ENCODE measurements around the gene MAPRE3. TPM values are rescaled to one million over a fixed set of nuclear protein-coding genes. Genes with fewer than 3 reads are reported as not detected.

The MAPRE3 gene
- total RNA-seq, 2 experiments from 2014 or later = 0.52 to 0.95 TPM

DNA sequence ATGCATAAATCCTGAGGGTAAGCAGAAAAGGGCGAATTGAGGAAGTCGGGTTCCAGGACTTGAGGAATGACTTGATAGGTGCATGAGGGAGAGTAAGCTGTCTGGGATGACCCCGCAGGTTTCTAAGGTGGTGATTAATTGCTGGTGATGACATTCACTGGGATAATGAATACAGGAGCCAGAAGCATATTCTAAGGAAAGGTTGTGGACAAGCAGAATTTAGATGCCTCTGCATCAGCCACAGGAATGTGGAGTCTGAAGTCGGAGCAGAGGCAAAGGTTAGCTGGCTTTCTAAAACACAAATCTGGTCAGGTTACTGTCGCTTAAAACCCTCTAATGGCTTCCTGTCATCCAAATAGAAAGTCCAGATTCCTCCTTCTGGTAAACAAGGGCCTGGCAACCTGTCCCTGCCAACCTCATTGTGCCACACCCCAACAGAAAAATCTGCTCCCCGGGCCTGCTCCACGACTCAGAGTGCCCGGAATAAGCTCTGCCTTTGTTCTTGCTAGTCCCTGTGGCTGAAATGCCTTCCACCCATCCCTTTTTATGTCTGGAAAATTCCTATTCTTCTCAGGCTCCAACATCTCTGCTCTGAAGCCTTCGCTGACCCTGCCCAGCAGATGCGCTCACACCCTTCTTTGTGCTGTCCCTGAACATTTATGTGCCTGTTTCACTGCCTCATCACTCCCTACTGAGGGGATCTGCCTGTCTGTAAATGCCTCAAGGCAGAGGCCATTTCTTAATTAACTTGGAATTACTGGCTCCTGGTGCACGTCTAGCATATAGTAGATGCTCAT, 51.0 kb downstream of the MAPRE3 start:
- no peaks in the 10 kb centered on the region for H3K4me1 Mint-ChIP-seq (ENCODE audit: low read depth)
- POLR2A ChIA-PET = no interaction called here
- H3K4me3 Mint-ChIP-seq = no peak overlapping the region
- no peaks in the 10 kb centered on the region for H3K27me3 Mint-ChIP-seq (ENCODE audit: low read depth)
- H3K27ac Mint-ChIP-seq = no peak overlapping the region
- no peaks in the 10 kb centered on the region for H3K36me3 Mint-ChIP-seq (ENCODE audit: low read depth)
- CTCF ChIA-PET = no interaction called here
- DNase-seq = no peak
- H3K9me3 Mint-ChIP-seq (ENCODE audit: insufficient read depth) = no peaks in the 10 kb centered on the region
- ATAC-seq = no peak

DNA sequence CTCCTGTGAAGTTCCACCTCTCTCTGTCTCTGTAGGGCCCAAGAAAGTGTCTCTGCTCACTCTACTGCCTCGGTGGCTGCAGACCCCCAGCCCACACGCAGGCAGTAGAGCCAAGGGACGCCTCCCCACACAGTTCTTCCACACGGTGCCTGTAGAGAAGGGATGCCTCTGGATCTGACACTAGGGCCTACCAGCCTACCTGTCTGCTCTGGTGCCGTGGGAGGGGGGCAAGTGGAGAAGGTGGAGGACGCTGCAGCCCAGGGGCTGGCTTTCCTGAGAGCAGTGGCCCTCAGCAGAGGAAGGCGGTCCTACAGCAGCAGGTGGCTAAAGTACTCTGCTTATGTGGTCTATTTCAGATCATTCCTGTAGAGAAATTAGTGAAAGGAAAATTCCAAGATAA, 53.3 kb downstream of the MAPRE3 start:
- Mint-ChIP-seq H3K4me3 (no peak overlapping the region), H3K27ac (no peak overlapping the region), H3K36me3 (ENCODE audit: low read depth) (no peaks in the 10 kb centered on the region), H3K4me1 (ENCODE audit: low read depth) (peaks cover 3% of the 10 kb centered on the region), H3K27me3 (ENCODE audit: low read depth) (no peaks in the 10 kb centered on the region), H3K9me3 (ENCODE audit: insufficient read depth) (no peaks in the 10 kb centered on the region)
- DNase-seq = no peak
- ChIA-PET POLR2A (no interaction called here), CTCF (interaction anchor here (1.9 kb wide), 1 partner anchor 62 kb away, joined by 5 read pairs; no protein-coding TSS in a partner anchor)
- no peak for ATAC-seq

DNA sequence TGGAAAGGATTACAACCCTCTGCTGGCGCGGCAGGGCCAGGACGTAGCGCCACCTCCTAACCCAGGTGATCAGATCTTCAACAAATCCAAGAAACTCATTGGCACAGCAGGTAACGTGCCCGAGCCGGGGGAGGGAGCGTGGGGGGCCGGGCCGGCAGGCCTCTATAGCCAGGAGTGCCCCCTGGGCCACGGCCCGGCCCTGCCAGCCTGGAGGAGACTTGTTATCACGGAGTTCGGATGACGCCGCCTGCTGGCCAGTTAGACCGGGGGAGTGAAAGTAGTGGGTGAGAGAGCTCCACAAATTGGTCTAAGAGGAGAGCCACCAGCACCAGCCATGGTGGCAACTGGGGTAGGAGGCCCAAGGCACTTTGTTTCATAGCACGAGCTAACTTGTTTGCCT, 53.8 kb downstream of the MAPRE3 start:
- DNase-seq = no peak
- CTCF ChIA-PET = interaction anchor here (1.9 kb wide), 1 partner anchor 62 kb away, joined by 5 read pairs; no protein-coding TSS in a partner anchor

DNA sequence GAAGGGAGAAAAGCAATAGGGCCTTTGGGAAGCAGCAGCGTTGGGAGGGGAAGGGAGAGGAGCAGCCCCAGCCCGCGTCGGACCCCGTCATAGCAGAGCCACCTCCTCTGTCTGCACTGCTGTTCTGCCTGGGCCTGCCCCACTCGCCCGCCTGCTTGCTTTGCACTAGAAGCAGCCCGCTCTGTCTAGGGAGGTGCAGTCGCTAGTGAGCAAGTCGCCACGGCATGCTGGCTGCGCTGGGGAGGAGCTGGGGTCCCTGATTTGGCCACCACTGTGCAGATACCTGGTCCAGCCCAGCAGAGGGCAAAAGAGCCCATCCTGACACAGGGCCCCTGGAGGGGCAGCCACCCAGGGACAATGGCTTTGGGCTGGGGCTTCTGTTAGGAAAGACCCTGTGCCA, 54.4 kb downstream of the MAPRE3 start:
- ChIA-PET CTCF (no interaction called here), POLR2A (no interaction called here)
- DNase-seq (no peak), ATAC-seq (no peak)
- peaks cover 9% of the 10 kb centered on the region for H3K4me1 Mint-ChIP-seq (ENCODE audit: low read depth)
- no peak overlapping the region for H3K4me3 Mint-ChIP-seq
- no peaks in the 10 kb centered on the region for H3K36me3 Mint-ChIP-seq (ENCODE audit: low read depth)
- H3K9me3 Mint-ChIP-seq (ENCODE audit: insufficient read depth) = no peaks in the 10 kb centered on the region
- no peak overlapping the region for H3K27ac Mint-ChIP-seq
- no peaks in the 10 kb centered on the region for H3K27me3 Mint-ChIP-seq (ENCODE audit: low read depth)

More for the DNA sequence above, 53.8 kb downstream of the MAPRE3 start:
- H3K27me3 Mint-ChIP-seq (ENCODE audit: low read depth) = no peaks in the 10 kb centered on the region
- no peaks in the 10 kb centered on the region for H3K36me3 Mint-ChIP-seq (ENCODE audit: low read depth)
- no peak overlapping the region for H3K27ac Mint-ChIP-seq
- POLR2A ChIA-PET = no interaction called here
- H3K4me3 Mint-ChIP-seq = no peak overlapping the region
- no peak for ATAC-seq
- no peaks in the 10 kb centered on the region for H3K9me3 Mint-ChIP-seq (ENCODE audit: insufficient read depth)
- peaks cover 4% of the 10 kb centered on the region for H3K4me1 Mint-ChIP-seq (ENCODE audit: low read depth)

DNA sequence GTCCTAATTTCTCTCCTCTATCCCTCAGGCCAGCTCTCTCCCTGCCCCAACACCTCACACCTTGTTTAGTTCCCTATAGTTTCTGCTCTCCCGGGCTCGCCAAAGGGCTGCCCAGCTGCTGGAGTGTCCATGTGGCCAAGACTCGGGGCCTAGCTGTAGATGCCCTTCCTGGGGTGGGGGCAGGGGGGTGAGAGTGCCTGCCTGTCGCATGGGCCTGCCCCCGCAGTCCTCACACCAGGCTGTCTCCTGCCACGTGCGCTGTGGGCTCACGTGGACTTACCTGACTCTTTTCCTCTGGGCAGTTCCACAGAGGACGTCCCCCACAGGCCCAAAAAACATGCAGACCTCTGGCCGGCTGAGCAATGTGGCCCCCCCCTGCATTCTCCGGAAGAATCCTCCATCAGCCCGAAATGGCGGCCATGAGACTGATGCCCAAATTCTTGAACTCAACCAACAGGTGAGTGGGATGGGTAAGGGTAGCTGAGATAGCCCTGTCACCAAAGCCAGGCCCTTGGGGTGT, 54.9 kb downstream of the MAPRE3 start:
- Mint-ChIP-seq H3K27me3 (ENCODE audit: low read depth) (no peaks in the 10 kb centered on the region), H3K36me3 (ENCODE audit: low read depth) (no peaks in the 10 kb centered on the region), H3K4me3 (no peak overlapping the region), H3K27ac (no peak overlapping the region), H3K4me1 (ENCODE audit: low read depth) (peaks cover 13% of the 10 kb centered on the region), H3K9me3 (ENCODE audit: insufficient read depth) (no peaks in the 10 kb centered on the region)
- POLR2A ChIA-PET = no interaction called here
- no peak for DNase-seq
- no peak for ATAC-seq
- CTCF ChIA-PET = no interaction called here

DNA sequence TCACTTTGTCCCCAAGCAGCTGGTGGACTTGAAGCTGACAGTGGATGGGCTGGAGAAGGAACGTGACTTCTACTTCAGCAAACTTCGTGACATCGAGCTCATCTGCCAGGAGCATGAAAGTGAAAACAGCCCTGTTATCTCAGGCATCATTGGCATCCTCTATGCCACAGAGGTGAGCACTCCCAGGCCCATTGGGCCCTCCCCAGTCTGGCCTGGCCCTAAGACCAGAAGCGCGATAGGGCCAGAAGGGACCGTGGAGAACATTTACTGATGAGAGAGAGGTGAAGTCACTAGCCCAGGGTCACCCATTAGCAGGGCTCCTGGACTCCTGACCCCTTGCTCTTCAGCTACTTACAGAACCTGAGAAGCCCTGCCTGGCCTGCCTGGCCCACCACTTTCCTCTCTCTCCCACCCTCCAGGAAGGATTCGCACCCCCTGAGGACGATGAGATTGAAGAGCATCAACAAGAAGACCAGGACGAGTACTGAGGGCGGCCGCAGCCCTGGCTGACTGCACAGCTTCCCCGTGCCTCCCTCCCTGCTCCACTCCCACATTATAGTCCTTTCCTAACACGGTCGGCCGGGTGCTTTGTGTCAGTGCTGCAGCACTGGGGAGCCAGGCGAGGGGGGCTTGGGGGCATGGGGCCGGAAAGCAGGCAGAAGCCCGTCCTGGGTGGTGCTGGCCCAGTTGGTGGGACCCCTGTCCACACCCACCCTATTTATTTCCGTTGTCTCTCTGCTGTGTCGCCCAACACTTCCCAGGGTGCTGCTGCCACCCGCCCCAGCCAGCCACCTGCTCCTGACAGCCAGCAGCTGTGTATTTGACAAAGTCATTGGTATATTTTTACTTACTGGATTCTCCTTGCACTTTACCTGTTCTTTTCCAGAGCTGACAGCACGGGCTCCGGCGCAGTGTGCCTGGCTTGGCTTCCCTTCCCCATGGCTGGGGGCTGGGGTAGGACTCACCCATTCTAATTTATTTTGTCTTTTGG, 55.7 kb downstream of the MAPRE3 start:
- ATAC-seq (no peak), DNase-seq (no peak)
- Mint-ChIP-seq H3K36me3 (ENCODE audit: low read depth) (peaks cover 4% of the 10 kb centered on the region), H3K27ac (no peak overlapping the region), H3K27me3 (ENCODE audit: low read depth) (no peaks in the 10 kb centered on the region), H3K4me3 (no peak overlapping the region), H3K9me3 (ENCODE audit: insufficient read depth) (no peaks in the 10 kb centered on the region), H3K4me1 (ENCODE audit: low read depth) (peaks cover 18% of the 10 kb centered on the region)
- ChIA-PET POLR2A (no interaction called here), CTCF (no interaction called here)

DNA sequence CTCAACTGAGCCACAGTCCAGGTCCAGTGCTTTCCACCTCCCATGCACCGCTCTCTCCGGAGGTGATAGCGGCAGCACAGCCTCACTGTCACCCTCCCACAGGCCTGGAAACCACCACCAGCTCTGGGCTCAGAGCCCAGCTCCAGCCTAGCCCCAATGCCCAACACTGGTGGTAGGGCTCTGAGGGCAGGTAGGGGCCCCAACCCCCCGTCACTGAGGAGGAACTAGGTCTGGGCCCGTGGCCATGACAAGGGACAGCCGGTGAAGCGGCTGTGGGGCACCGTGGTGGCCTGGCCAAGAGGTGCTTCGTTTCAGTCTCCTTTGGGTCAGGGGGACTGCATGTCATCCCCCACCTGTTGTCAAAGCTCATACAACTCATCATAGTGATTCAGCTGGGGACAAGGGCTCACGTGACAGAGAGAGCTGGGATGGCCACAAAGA, 56.8 kb downstream of the MAPRE3 start:
- peaks cover 10% of the 10 kb centered on the region for H3K36me3 Mint-ChIP-seq (ENCODE audit: low read depth)

DNA sequence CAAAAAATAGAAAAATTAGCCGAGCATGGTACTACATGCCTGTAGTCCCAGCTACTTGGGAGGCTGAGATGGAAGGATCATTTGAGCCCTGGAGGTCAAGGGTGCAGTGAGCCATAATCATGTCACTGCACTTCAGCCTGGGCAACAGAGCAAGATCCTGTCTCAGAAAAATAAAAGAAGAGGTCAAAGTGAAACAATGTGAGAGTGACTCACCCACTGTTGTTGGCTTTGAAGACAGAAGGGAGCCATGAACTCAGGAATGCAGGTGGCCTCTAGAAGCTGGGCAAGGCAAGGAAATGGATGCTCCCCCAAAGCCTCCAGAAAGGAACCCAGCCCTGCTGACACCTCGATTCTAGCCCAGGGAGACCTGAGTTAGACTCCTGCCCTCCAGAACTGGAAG, 58.6 kb downstream of the MAPRE3 start:
- no peak for ATAC-seq
- Mint-ChIP-seq H3K4me1 (ENCODE audit: low read depth) (peaks cover 40% of the 10 kb centered on the region), H3K27me3 (ENCODE audit: low read depth) (no peaks in the 10 kb centered on the region), H3K9me3 (ENCODE audit: insufficient read depth) (no peaks in the 10 kb centered on the region), H3K4me3 (no peak overlapping the region), H3K27ac (no peak overlapping the region), H3K36me3 (ENCODE audit: low read depth) (peaks cover 22% of the 10 kb centered on the region)
- no peak for DNase-seq
- ChIA-PET POLR2A (no interaction called here), CTCF (no interaction called here)

More for the DNA sequence above, 56.8 kb downstream of the MAPRE3 start:
- CTCF ChIA-PET = interaction anchor here (0.6 kb wide), 1 partner anchor 1327 kb away, joined by 3 read pairs; no protein-coding TSS in a partner anchor
- H3K4me1 Mint-ChIP-seq (ENCODE audit: low read depth) = peaks cover 29% of the 10 kb centered on the region
- DNase-seq (no peak), ATAC-seq (no peak)
- no peaks in the 10 kb centered on the region for H3K27me3 Mint-ChIP-seq (ENCODE audit: low read depth)
- no peak overlapping the region for H3K27ac Mint-ChIP-seq
- no peak overlapping the region for H3K4me3 Mint-ChIP-seq
- POLR2A ChIA-PET = no interaction called here
- H3K9me3 Mint-ChIP-seq (ENCODE audit: insufficient read depth) = no peaks in the 10 kb centered on the region

DNA sequence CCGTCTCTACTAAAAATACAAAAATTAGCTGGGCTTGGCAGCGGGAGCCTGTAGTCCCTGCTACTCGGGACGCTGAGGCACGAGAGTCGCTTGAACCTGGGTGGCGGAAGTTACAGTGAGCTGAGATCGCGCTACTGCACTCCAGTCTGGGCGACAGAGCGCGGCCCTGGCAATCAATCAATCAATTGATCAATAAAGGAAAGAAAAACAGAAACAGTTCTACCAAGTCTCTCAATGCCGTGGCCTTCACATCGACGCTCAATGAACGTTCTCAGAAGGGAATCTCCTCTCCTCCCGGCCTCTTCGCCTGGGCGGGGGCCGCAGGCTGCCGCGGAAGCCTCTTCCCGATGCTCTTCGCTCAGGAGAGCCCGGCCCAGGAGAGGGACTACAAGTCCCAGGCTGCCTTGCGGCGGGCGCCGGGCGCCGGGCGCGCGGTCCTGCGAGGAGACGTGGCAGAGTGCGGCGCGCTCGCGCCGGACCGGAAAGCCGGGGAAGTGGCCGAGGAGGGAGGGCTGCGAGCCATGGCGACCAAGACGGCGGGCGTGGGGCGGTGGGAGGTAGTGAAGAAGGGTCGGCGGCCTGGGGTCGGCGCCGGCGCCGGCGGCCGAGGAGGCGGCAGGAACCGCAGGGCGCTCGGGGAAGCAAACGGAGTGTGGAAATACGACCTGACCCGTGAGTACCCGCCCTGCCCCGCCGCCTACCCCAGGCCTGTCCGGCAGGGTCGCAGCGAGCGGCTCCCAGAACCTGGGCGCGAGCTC, 62.2 kb downstream of the MAPRE3 start, which contains the start of gene TMEM214:
Gene TMEM214, plus strand, starts transcription at position 471 of the 758 bp plus-strand sequence. Its CDS starts 51 bp downstream, at position 522.
- Mint-ChIP-seq H3K4me1 (ENCODE audit: low read depth) (peaks cover 58% of the 10 kb centered on the region), H3K4me3 (peak within 1 kb of the TSS; percentile 95), H3K27ac (peak within 1 kb of the TSS; percentile 91), H3K36me3 (ENCODE audit: low read depth) (peaks cover 50% of the 10 kb centered on the region), H3K9me3 (ENCODE audit: insufficient read depth) (no peaks in the 10 kb centered on the region), H3K27me3 (ENCODE audit: low read depth) (no peaks in the 10 kb centered on the region)
- ATAC-seq = peak; percentile 97
- ChIA-PET CTCF (interaction anchor here (0.7 to 2.7 kb wide), 10 partner anchors 13 to 242 kb away, joined by 3 to 12 read pairs (median 4); partner anchors contain the start of genes AGBL5 and OST4), POLR2A (interaction anchor here (0.7 to 5.2 kb wide), 4 partner anchors 10 to 102 kb away, joined by 3 to 39 read pairs (median 4); partner anchors contain the start of genes AGBL5 and PREB)
- peak; percentile 85 for DNase-seq

DNA sequence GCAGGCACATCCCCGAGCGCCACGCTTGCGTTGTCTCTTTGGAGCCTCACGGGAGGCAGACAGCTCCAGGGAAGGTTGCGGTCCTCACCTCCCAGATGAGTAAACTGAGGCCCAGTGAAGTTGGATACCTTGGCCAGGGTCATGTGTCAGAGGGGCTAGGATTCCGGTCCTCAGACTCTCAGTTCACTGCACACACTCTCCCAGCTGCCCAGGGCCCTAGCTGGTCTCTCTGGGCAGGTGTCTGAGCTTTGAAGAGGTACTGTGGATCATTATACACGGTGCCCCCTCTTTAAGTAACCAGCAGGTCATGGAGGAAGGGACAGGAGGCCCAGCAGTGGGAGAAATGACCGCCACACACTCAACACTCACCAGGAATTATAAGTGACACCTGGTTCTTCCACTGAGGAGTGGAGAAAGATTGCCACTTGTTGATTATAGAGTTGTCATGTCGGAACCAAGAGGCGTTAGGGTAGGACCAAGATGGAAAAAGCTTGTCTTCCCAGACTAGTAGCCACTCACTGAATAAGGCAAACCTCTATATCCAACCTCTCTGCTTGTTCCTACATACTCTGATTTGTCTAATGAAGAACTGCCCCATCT, 62.9 kb downstream of the MAPRE3 start:
- H3K4me1 Mint-ChIP-seq (ENCODE audit: low read depth) = peaks cover 55% of the 10 kb centered on the region
- peak overlapping the region; percentile 91 for H3K27ac Mint-ChIP-seq

More for the DNA sequence above, 62.9 kb downstream of the MAPRE3 start:
- POLR2A ChIA-PET = interaction anchor here (0.7 to 5.2 kb wide), 4 partner anchors 10 to 49 kb away, joined by 3 to 39 read pairs (median 4); partner anchors contain the start of gene AGBL5
- Mint-ChIP-seq H3K9me3 (ENCODE audit: insufficient read depth) (no peaks in the 10 kb centered on the region), H3K36me3 (ENCODE audit: low read depth) (peaks cover 55% of the 10 kb centered on the region), H3K27me3 (ENCODE audit: low read depth) (no peaks in the 10 kb centered on the region), H3K4me3 (peak overlapping the region; percentile 95)
- ATAC-seq (peak; percentile 4), DNase-seq (no peak)
- CTCF ChIA-PET = interaction anchor here (0.7 to 2.7 kb wide), 9 partner anchors 12 to 243 kb away, joined by 3 to 12 read pairs (median 4); partner anchors contain the start of genes AGBL5 and OST4
